8988T (cell line): ENCODE data around the gene MIEF1.

Experiments
- DNase-seq: peaks from one replicate; pipeline ENCODE4 v3.0.0; 2011

Gene MIEF1

GRCh38 chr22:39502109-39502788, at the start of gene MIEF1:
MIEF1 (plus strand) TSS chr22:39502290; CDS start chr22:39511295, 9,005 bp downstream.
- no peak for DNase-seq

GRCh38 chr22:39452740-39453040, 49.4 kb upstream of the MIEF1 start:
- DNase-seq, result no peak

GRCh38 chr22:39453765-39454378, 48.2 kb upstream of the MIEF1 start:
- no peak for DNase-seq

GRCh38 chr22:39454385-39454871, 47.7 kb upstream of the MIEF1 start:
- no peak for DNase-seq

- no peak for DNase-seq
Observed at GRCh38 chr22:39456522-39457197, 45.4 kb upstream of the MIEF1 start, which contains the start of gene MGAT3. MGAT3 (plus strand) TSS chr22:39457012; CDS start chr22:39487348, 30,336 bp downstream.

- DNase-seq, result no peak
Observed at GRCh38 chr22:39457198-39457555, 44.9 kb upstream of the MIEF1 start.

- no peak for DNase-seq
Observed at GRCh38 chr22:39457556-39458443, 44.3 kb upstream of the MIEF1 start.

GRCh38 chr22:39458444-39459083, 43.5 kb upstream of the MIEF1 start:
- no peak for DNase-seq

- no peak for DNase-seq
Observed at GRCh38 chr22:39459681-39460080, 42.4 kb upstream of the MIEF1 start.

- DNase-seq, result no peak
Observed at GRCh38 chr22:39462443-39463221, 39.5 kb upstream of the MIEF1 start.

GRCh38 chr22:39463277-39463676, 38.8 kb upstream of the MIEF1 start:
- DNase-seq, result no peak

GRCh38 chr22:39463931-39464390, 38.1 kb upstream of the MIEF1 start:
- DNase-seq, result no peak

GRCh38 chr22:39466228-39467006, 35.7 kb upstream of the MIEF1 start:
- no peak for DNase-seq

GRCh38 chr22:39467390-39467895, 34.6 kb upstream of the MIEF1 start:
- DNase-seq, result no peak

GRCh38 chr22:39468487-39469325, 33.4 kb upstream of the MIEF1 start:
- DNase-seq, result no peak

GRCh38 chr22:39469326-39469680, 32.8 kb upstream of the MIEF1 start:
- DNase-seq, result no peak

GRCh38 chr22:39469681-39470450, 32.2 kb upstream of the MIEF1 start:
- DNase-seq, result no peak

- DNase-seq, result no peak
Observed at GRCh38 chr22:39470451-39471291, 31.4 kb upstream of the MIEF1 start.
